ENCODE data around the gene OXLD1.

Gene OXLD1

GRCh38 chr17:81659038-81659437 is 7.4 kb downstream of the OXLD1 start:
- ATAC-seq (ENCODE audit: low read depth) (no peak), DNase-seq (ENCODE audit: low spot score) (no peak)
- Histone ChIP-seq H3K27me3 (ENCODE audit: insufficient read depth, poor library complexity, severe bottlenecking) (no peaks in the 10 kb centered on the region), H3K36me3 (ENCODE audit: low read depth) (no peaks in the 10 kb centered on the region), H3K27ac (ENCODE audit: poor library complexity, severe bottlenecking) (no peak overlapping the region), H3K4me1 (ENCODE audit: insufficient read depth, poor library complexity, severe bottlenecking) (peaks cover 8% of the 10 kb centered on the region), H3K9me3 (ENCODE audit: severe bottlenecking) (no peaks in the 10 kb centered on the region), H3K4me3 (ENCODE audit: severe bottlenecking) (no peak overlapping the region)
- no peak for TF ChIP-seq CTCF (IDR thresholded peaks at IDR 0.05; ENCODE audit: poor library complexity, severe bottlenecking)

- Histone ChIP-seq H3K4me1 (ENCODE audit: insufficient read depth, poor library complexity, severe bottlenecking) (peaks cover 8% of the 10 kb centered on the region), H3K27ac (ENCODE audit: poor library complexity, severe bottlenecking) (no peak overlapping the region), H3K9me3 (ENCODE audit: severe bottlenecking) (no peaks in the 10 kb centered on the region), H3K36me3 (ENCODE audit: low read depth) (no peaks in the 10 kb centered on the region), H3K27me3 (ENCODE audit: insufficient read depth, poor library complexity, severe bottlenecking) (no peaks in the 10 kb centered on the region), H3K4me3 (ENCODE audit: severe bottlenecking) (no peak overlapping the region)
- DNase-seq (ENCODE audit: low spot score) (no peak), ATAC-seq (ENCODE audit: low read depth) (no peak)
- no peak for TF ChIP-seq CTCF (IDR thresholded peaks at IDR 0.05; ENCODE audit: poor library complexity, severe bottlenecking)
Measured at GRCh38 chr17:81656835-81657234, 9.6 kb downstream of the OXLD1 start.

GRCh38 chr17:81656118-81656743 is 10.2 kb downstream of the OXLD1 start, which contains the start of gene PDE6G:
TSS of gene PDE6G (minus strand) at chr17:81656542. CDS start at chr17:81653305, 3,237 bp downstream.
- Histone ChIP-seq H3K36me3 (ENCODE audit: low read depth) (no peaks in the 10 kb centered on the region), H3K27me3 (ENCODE audit: insufficient read depth, poor library complexity, severe bottlenecking) (no peaks in the 10 kb centered on the region), H3K9me3 (ENCODE audit: severe bottlenecking) (no peaks in the 10 kb centered on the region), H3K4me1 (ENCODE audit: insufficient read depth, poor library complexity, severe bottlenecking) (peaks cover 8% of the 10 kb centered on the region), H3K4me3 (ENCODE audit: severe bottlenecking) (no peak within 1 kb of the TSS), H3K27ac (ENCODE audit: poor library complexity, severe bottlenecking) (no peak within 1 kb of the TSS)
- TF ChIP-seq CTCF (IDR thresholded peaks at IDR 0.05; ENCODE audit: poor library complexity, severe bottlenecking): no peak
- DNase-seq (ENCODE audit: low spot score) (no peak), ATAC-seq (ENCODE audit: low read depth) (no peak)

GRCh38 chr17:81655378-81656117 is 10.9 kb downstream of the OXLD1 start:
- no peak for TF ChIP-seq CTCF (IDR thresholded peaks at IDR 0.05; ENCODE audit: poor library complexity, severe bottlenecking)
- Histone ChIP-seq H3K27me3 (ENCODE audit: insufficient read depth, poor library complexity, severe bottlenecking) (no peaks in the 10 kb centered on the region), H3K36me3 (ENCODE audit: low read depth) (no peaks in the 10 kb centered on the region), H3K27ac (ENCODE audit: poor library complexity, severe bottlenecking) (no peak overlapping the region), H3K9me3 (ENCODE audit: severe bottlenecking) (no peaks in the 10 kb centered on the region), H3K4me3 (ENCODE audit: severe bottlenecking) (no peak overlapping the region), H3K4me1 (ENCODE audit: insufficient read depth, poor library complexity, severe bottlenecking) (peaks cover 8% of the 10 kb centered on the region)
- DNase-seq (ENCODE audit: low spot score) (no peak), ATAC-seq (ENCODE audit: low read depth) (no peak)

All from RWPE2 (cell line).